H1 (cell line): ENCODE results near the gene PEX12. TPM values are rescaled to one million over a fixed set of nuclear protein-coding genes. Genes with fewer than 3 reads are reported as not detected.

Experiments used
- CTCF ChIA-PET: fragments of 300-600 bp; sonication (Branson Sonifier 250); formaldehyde crosslinking; loops from one replicate; lab custom pipeline; 2021; ENCODE audit not compliant: partially characterized antibody; lab: Charles Lee
- POLR2A ChIA-PET: fragments of 300-600 bp; sonication (Branson Sonifier 250); formaldehyde crosslinking; loops from one replicate; lab custom pipeline; 2021; ENCODE audit warnings: inconsistent platforms; ENCODE audit not compliant: partially characterized antibody; lab: Charles Lee
- DNase-seq, 2 experiments: peaks; one replicate each; pipeline versions ENCODE4 v3.0.0 to v3.0.0-alpha.2; 2010 to 2022; ENCODE audit warnings: low spot score in 2 of 2, low read depth in 1 of 2, mixed read lengths in 1 of 2
- FAIRE-seq: peaks from 2 replicates; lab custom pipeline; 2011; peaks lifted over from hg19 to GRCh38; lab: Jason Lieb, UNC
- H2AFZ ChIP-seq: 2 replicates; pipeline ENCODE4 v1.8.1; 2012; ENCODE audit warnings: low read length, inconsistent platforms
- H2AK5ac ChIP-seq: 2 replicates; pipeline ENCODE4 v1.6.1; 2013; ENCODE audit warnings: low read depth, low read length
- H2BK120ac ChIP-seq: replicated peaks from 2 replicates; pipeline ENCODE3; 2013; ENCODE audit warnings: low read depth, low read length, inconsistent platforms
- H2BK12ac ChIP-seq: 2 replicates; pipeline ENCODE4 v1.6.1; 2013; ENCODE audit warnings: low read depth, low read length
- H2BK15ac ChIP-seq: 2 replicates; pipeline ENCODE4 v1.6.1; 2013; ENCODE audit warnings: low read length
- H2BK20ac ChIP-seq: 2 replicates; pipeline ENCODE4 v1.6.1; 2013; ENCODE audit warnings: low read length
- H2BK5ac ChIP-seq: 2 replicates; pipeline ENCODE4 v1.6.1; 2013; ENCODE audit warnings: low read depth, low read length
- H3K14ac ChIP-seq: 2 replicates; pipeline ENCODE4 v1.6.1; 2013; ENCODE audit warnings: inconsistent platforms; ENCODE audit not compliant: insufficient read length
- H3K18ac ChIP-seq: 2 replicates; pipeline ENCODE4 v1.6.1; 2013; ENCODE audit warnings: low read length; ENCODE audit errors: extremely low read depth
- H3K23ac ChIP-seq: 2 replicates; pipeline ENCODE4 v1.6.1; 2013; ENCODE audit warnings: inconsistent platforms; ENCODE audit not compliant: insufficient read length
- H3K23me2 ChIP-seq: 2 replicates; pipeline ENCODE4 v1.6.1; 2013; ENCODE audit warnings: low read depth, low read length
- H3K27ac ChIP-seq: 2 replicates; pipeline ENCODE4 v1.6.1; 2011; ENCODE audit warnings: low read depth, low read length, inconsistent platforms
- H3K27me3 ChIP-seq, 4 experiments: replicated peaks in 1 of 4; 1 replicate in 1 of 4; 2 replicates in 3 of 4; pipeline versions ENCODE4 v1.6.1 to v1.8.1; 2011 to 2013; ENCODE audit warnings: low read length in 3 of 4, mild to moderate bottlenecking in 3 of 4, inconsistent platforms in 2 of 4, mixed read lengths in 2 of 4, moderate library complexity in 1 of 4; ENCODE audit not compliant: control insufficient read depth in 3 of 4, insufficient read depth in 3 of 4; ENCODE audit errors: extremely low read depth in 1 of 4
- H3K36me3 ChIP-seq, 4 experiments: 2 replicates each; pipeline versions ENCODE4 v1.6.1 to v1.8.1; 2011 to 2013; ENCODE audit warnings: mild to moderate bottlenecking in 4 of 4, low read length in 3 of 4, moderate library complexity in 2 of 4, control low read depth in 1 of 4, inconsistent platforms in 1 of 4; ENCODE audit not compliant: insufficient read depth in 4 of 4, control insufficient read depth in 2 of 4
- H3K4ac ChIP-seq: replicated peaks from 2 replicates; pipeline ENCODE3; 2013; ENCODE audit warnings: low read length, low read depth, mixed read lengths, inconsistent platforms; ENCODE audit not compliant: insufficient read length
- H3K4me1 ChIP-seq, 4 experiments: replicated peaks in 1 of 4; 1 replicate in 1 of 4; 2 replicates in 3 of 4; pipeline versions ENCODE4 v1.6.1 to v1.8.1; 2011 to 2013; ENCODE audit warnings: low read length in 3 of 4, inconsistent platforms in 2 of 4, mixed read lengths in 1 of 4; ENCODE audit not compliant: insufficient read depth in 4 of 4, control insufficient read depth in 3 of 4
- H3K4me2 ChIP-seq, 2 experiments: 2 replicates each; pipeline versions ENCODE4 v1.6.1 to v1.8.1; 2011 to 2013; ENCODE audit warnings: low read depth in 2 of 2, low read length in 2 of 2, control low read depth in 1 of 2, inconsistent platforms in 1 of 2, mild to moderate bottlenecking in 1 of 2; ENCODE audit not compliant: insufficient read depth in 1 of 2
- H3K4me3 ChIP-seq, 4 experiments: fragments of 200-600, 300-600 bp in 1 of 4; sonication (generic), shearing (Covaris generic), sonication (Bioruptor Twin) in 1 of 4; 2 replicates each; pipeline versions ENCODE4 v1.5.1 to v1.8.1; 2011 to 2016; ENCODE audit warnings: low read length in 4 of 4, low read depth in 3 of 4, control low read depth in 2 of 4, inconsistent platforms in 2 of 4, mild to moderate bottlenecking in 2 of 4, mixed read lengths in 1 of 4, moderate library complexity in 1 of 4; ENCODE audit not compliant: insufficient read depth in 2 of 4; ENCODE audit errors: extremely low read depth in 1 of 4
- H3K56ac ChIP-seq: replicated peaks from 2 replicates; pipeline ENCODE3; 2013; ENCODE audit warnings: low read depth, mild to moderate bottlenecking, mixed read lengths, low read length, inconsistent platforms; ENCODE audit not compliant: insufficient read length
- H3K79me1 ChIP-seq: 2 replicates; pipeline ENCODE4 v1.6.1; 2013; ENCODE audit warnings: low read depth, low read length, control low read depth
- H3K79me2 ChIP-seq, 2 experiments: 2 replicates each; pipeline versions ENCODE4 v1.6.1 to v1.8.1; 2012 to 2013; ENCODE audit warnings: low read length in 2 of 2, mild to moderate bottlenecking in 2 of 2, inconsistent platforms in 1 of 2; ENCODE audit not compliant: insufficient read depth in 2 of 2, control insufficient read depth in 1 of 2
- H3K9ac ChIP-seq, 4 experiments: replicated peaks in 1 of 4; 1 replicate in 1 of 4; 2 replicates in 3 of 4; pipeline versions ENCODE4 v1.6.1 to v1.8.1; 2011 to 2013; ENCODE audit warnings: low read depth in 3 of 4, low read length in 3 of 4, control low read depth in 2 of 4, mild to moderate bottlenecking in 2 of 4, moderate library complexity in 2 of 4, inconsistent platforms in 1 of 4; ENCODE audit errors: extremely low read depth in 1 of 4
- H3K9me3 ChIP-seq, 2 experiments: 2 replicates each; pipeline versions ENCODE4 v1.6.1 to v1.8.1; 2012 to 2013; ENCODE audit warnings: mild to moderate bottlenecking in 2 of 2, moderate library complexity in 2 of 2, control low read depth in 1 of 2, inconsistent platforms in 1 of 2, low read depth in 1 of 2, low read length in 1 of 2, mixed read lengths in 1 of 2; ENCODE audit not compliant: insufficient read depth in 2 of 2
- H4K20me1 ChIP-seq, 2 experiments: replicated peaks in 1 of 2; 2 replicates each; pipeline versions ENCODE3 to v1.8.1; 2011 to 2013; ENCODE audit warnings: inconsistent platforms in 2 of 2, low read length in 2 of 2, mild to moderate bottlenecking in 1 of 2; ENCODE audit not compliant: insufficient read depth in 2 of 2, control insufficient read depth in 1 of 2
- H4K5ac ChIP-seq: 2 replicates; pipeline ENCODE4 v1.6.1; 2013; ENCODE audit warnings: low read length, low read depth, mixed read lengths, inconsistent platforms; ENCODE audit not compliant: insufficient read length
- H4K8ac ChIP-seq: 2 replicates; pipeline ENCODE4 v1.8.0; 2013; ENCODE audit warnings: mild to moderate bottlenecking, moderate library complexity, low read length, inconsistent platforms; ENCODE audit not compliant: insufficient read depth; ENCODE audit errors: extremely low read depth
- H4K91ac ChIP-seq: replicated peaks from 2 replicates; pipeline ENCODE3; 2013; ENCODE audit warnings: low read length, mixed read lengths, inconsistent platforms; ENCODE audit not compliant: insufficient read length
- ASH2L ChIP-seq: fragments of 200-600, 300-600 bp; sonication (generic); IDR thresholded peaks from one replicate; pipeline ENCODE4 v1.7.1; 2017; ENCODE audit warnings: low read length
- GTF2F1 ChIP-seq: IDR thresholded peaks from 2 replicates; pipeline ENCODE4 v1.6.1; 2012; ENCODE audit warnings: low read depth, low read length, improper control_type of control experiment, borderline replicate concordance
- HDAC2 ChIP-seq, 2 experiments: fragments of 300-600 bp in 1 of 2; sonication (generic) in 1 of 2; IDR thresholded peaks; 2 replicates each; pipeline ENCODE4 v1.6.1; 2011 to 2012; ENCODE audit warnings: low read depth in 2 of 2, low read length in 2 of 2, mild to moderate bottlenecking in 2 of 2, moderate library complexity in 2 of 2, borderline replicate concordance in 1 of 2, inconsistent platforms in 1 of 2
- JUND ChIP-seq: IDR thresholded peaks from 2 replicates; pipeline ENCODE4 v1.6.1; 2011; ENCODE audit warnings: mild to moderate bottlenecking, improper control_type of control experiment, low read length
- KDM1A ChIP-seq: fragments of 200-600, 300-600 bp; sonication (generic); IDR thresholded peaks from 2 replicates; pipeline ENCODE4 v1.7.1; 2016; ENCODE audit warnings: mild to moderate bottlenecking, low read length, borderline replicate concordance
- POLR2AphosphoS5 ChIP-seq: IDR thresholded peaks from 2 replicates; pipeline ENCODE4 v1.6.1; 2011; ENCODE audit warnings: low read depth, low read length
- RFX5 ChIP-seq: IDR thresholded peaks from 2 replicates; pipeline ENCODE4 v1.6.1; 2011; ENCODE audit warnings: low read depth, low read length, improper control_type of control experiment, borderline replicate concordance
- TAF7 ChIP-seq: optimal IDR thresholded peaks from 2 replicates; pipeline ENCODE3; 2011; ENCODE audit warnings: low read depth, mild to moderate bottlenecking, inconsistent platforms, low read length, moderate library complexity, borderline replicate concordance
- WGBS, 2 experiments: shearing (Covaris generic) in 1 of 2; methylation state at CpG; one replicate each; pipeline versions ENCODE4 v1.1.6 to v1.1.7; 2013 to 2015; ENCODE audit warnings: low lambda C conversion rate in 2 of 2, mixed read lengths in 2 of 2, inconsistent platforms in 1 of 2, low coverage in 1 of 2, missing lambda C conversion rate in 1 of 2; ENCODE audit not compliant: insufficient replicate concordance in 2 of 2, insufficient coverage in 1 of 2, insufficient read length in 1 of 2; ENCODE audit errors: extremely low coverage in 1 of 2, missing lambda C conversion rate in 1 of 2; 5-methylcytosine and 5-hydroxymethylcytosine counted together
- long read RNA-seq, 2 experiments: library from RNA in 1 of 2; library from capped mRNA in 1 of 2; stranded (forward); transcript quantifications; one replicate each; pipeline ENCODE4 v2.0.0, GENCODE V29; 2021; ENCODE audit warnings: inconsistent platforms in 1 of 2
- polyA minus RNA-seq, 3 experiments: library from RNA; depleted of rRNA, polyadenylated mRNA; stranded (reverse); fragments of >200 nt; gene quantifications; 1 replicate in 2 of 3; 2 replicates in 1 of 3; pipeline ENCODE4 v1.2.3, GENCODE V29; 2011
- polyA plus RNA-seq, 7 experiments: library from polyadenylated mRNA; depleted of rRNA in 3 of 7; stranded (reverse) in 5 of 7; unstranded in 2 of 7; fragments of >200 nt in 5 of 7; fragments of 200-250 nt in 2 of 7; gene quantifications; 1 replicate in 5 of 7; 2 replicates in 1 of 7; 4 replicates in 1 of 7; pipeline versions ENCODE4 v1.2.1 to v1.2.3, GENCODE V29; 2011 to 2013; ENCODE audit warnings: missing spikeins in 2 of 7, mixed read lengths in 2 of 7
- total RNA-seq: library from RNA; stranded (reverse); fragmentation: NEBNext Ultra II Directional; extraction: Animal tissue kit (Norgen Biotek cat#: 25700); gene quantifications from 2 replicates; pipeline ENCODE4 v1.2.1, GENCODE V29; 2021

The PEX12 gene
- total RNA-seq: 2.5 and 3.0 TPM in 2 replicates
- 4.5 and 5.9 TPM in 2 replicates for polyA plus RNA-seq (2011; rRNA removed)
- 3.6 TPM for polyA plus RNA-seq (2011; cell fraction: cytosol; rRNA removed)
- polyA plus RNA-seq (2011; cell fraction: nucleus; rRNA removed): 3.5 TPM
- 3.0 to 4.1 TPM (median 3.5 TPM) in 4 replicates for polyA plus RNA-seq (2012, experiment 1 of 2)
- 0.37 TPM for polyA plus RNA-seq (2012, experiment 2 of 2)
- 3.4 TPM for polyA plus RNA-seq (2013, experiment 1 of 2)
- polyA plus RNA-seq (2013, experiment 2 of 2): 3.9 TPM
- 4.6 and 6.0 TPM in 2 replicates for polyA minus RNA-seq (2011; rRNA and poly(A)+ RNA removed)
- 2.9 TPM for polyA minus RNA-seq (2011; cell fraction: cytosol; rRNA and poly(A)+ RNA removed)
- 2.5 TPM for polyA minus RNA-seq (2011; cell fraction: nucleus; rRNA and poly(A)+ RNA removed)
- long read RNA-seq, experiment 1, partial matches to known transcripts: 3 of 6 reads
- long read RNA-seq, experiment 1, other reads (novel, unspliced or antisense): 1 of 6 reads
- long read RNA-seq, experiment 2, partial matches to known transcripts: 0 of 4 reads
- long read RNA-seq, experiment 2, other reads (novel, unspliced or antisense): 0 of 4 reads

DNA sequence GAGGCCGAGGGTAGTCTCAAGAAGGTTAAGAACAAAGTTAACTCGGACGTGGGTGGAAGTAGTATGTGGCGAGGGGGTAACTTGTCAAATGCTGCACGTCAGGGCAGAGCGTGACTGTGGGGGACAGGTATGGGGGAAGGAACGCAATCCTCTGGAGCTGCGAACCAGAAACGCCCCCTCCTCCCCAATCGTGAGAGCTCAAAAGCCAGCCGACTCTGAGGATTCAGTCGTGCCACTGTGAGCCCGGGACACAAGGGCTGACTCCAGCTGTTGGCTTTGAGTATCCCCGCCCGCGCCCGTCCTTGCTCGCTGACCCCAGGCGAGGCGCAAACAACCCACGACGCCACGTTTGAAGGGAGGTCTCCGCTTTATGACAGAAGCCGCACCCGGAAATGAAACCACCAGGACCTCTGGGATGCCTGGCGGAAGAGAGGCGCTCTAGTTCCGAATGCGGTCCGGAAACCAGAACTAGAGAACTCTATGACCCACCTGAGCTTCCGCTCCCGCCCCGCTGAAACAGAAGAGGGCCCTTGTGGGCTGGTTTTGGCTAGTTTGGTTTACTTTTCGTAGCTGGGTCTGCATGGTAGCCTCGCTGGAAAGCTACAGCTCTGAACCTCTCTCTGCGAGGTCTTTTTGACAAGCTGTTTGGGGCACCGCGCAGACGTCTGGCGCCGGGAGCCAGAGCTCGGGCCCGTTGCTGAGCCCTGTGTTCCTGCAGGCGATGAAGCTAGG is at the start of gene PEX12:
TSS of gene PEX12 (minus strand) at position 375 of the 732 bp plus-strand sequence. CDS start 550 bp downstream, outside the sequence.
- H2BK15ac ChIP-seq: peak within 1 kb of the TSS; percentile 40
- H2AK5ac ChIP-seq: no peak within 1 kb of the TSS
- peak within 1 kb of the TSS; percentile 95 for H2AFZ ChIP-seq
- no peak within 1 kb of the TSS for H3K4ac ChIP-seq
- 1% methylated on average over 45 of the region's 45 CpGs; no CpG with 5 or more reads in 1 of the 2 experiments for WGBS, 2 experiments
- H3K9ac ChIP-seq: peak within 1 kb of the TSS; percentile 80 to 90 (median 82)
- no peak within 1 kb of the TSS for H3K23ac ChIP-seq
- H3K79me1 ChIP-seq: no peaks in the 10 kb centered on the region
- DNase-seq (peak; percentile 50 to 80), FAIRE-seq (peak; percentile 19)
- peak within 1 kb of the TSS; percentile 95 for H4K8ac ChIP-seq
- peaks cover 0 to 16% (median 1%) of the 10 kb centered on the region in 4 experiments; a peak in 2 of 8 replicates for H3K36me3 ChIP-seq
- peaks cover 0 to 2% (median under 1%) of the 10 kb centered on the region in 4 experiments; a peak in 1 of 7 replicates for H3K4me1 ChIP-seq
- H2BK120ac ChIP-seq: no peak within 1 kb of the TSS
- no peaks in the 10 kb centered on the region for H3K9me3 ChIP-seq
- POLR2A ChIA-PET: interaction anchor here (0.8 to 2.7 kb wide), 11 partner anchors 8 to 232 kb away, joined by 3 to 14 read pairs (median 4); partner anchors contain the start of gene AP2B1
- no peaks in the 10 kb centered on the region for H3K27me3 ChIP-seq
- H3K14ac ChIP-seq: no peak within 1 kb of the TSS
- peak within 1 kb of the TSS; percentile 70 for H4K5ac ChIP-seq
- H3K79me2 ChIP-seq: no peaks in the 10 kb centered on the region
- H4K91ac ChIP-seq: no peak within 1 kb of the TSS
- H3K56ac ChIP-seq: peak within 1 kb of the TSS; percentile 52
- H2BK5ac ChIP-seq: peak within 1 kb of the TSS; percentile 81
- peak within 1 kb of the TSS; percentile 27; the same call in 1 of the 2 replicates for H3K18ac ChIP-seq
- H3K27ac ChIP-seq: peak within 1 kb of the TSS; percentile 58
- peak within 1 kb of the TSS; percentile 92 to 94 for H3K4me2 ChIP-seq
- CTCF ChIA-PET: interaction anchor here (0.6 to 1.4 kb wide), 6 partner anchors 8 to 264 kb away, joined by 3 to 6 read pairs (median 3); partner anchors contain the start of gene AP2B1
- H3K4me3 ChIP-seq: peak within 1 kb of the TSS; percentile 81 to 85 (median 84)
- no peak within 1 kb of the TSS for H2BK20ac ChIP-seq
- no peaks in the 10 kb centered on the region for H4K20me1 ChIP-seq
- H2BK12ac ChIP-seq: 0 out of 2 replicates have a peak within 1 kb of the TSS, but pooled peaks have one; percentile 65
- H3K23me2 ChIP-seq: peaks cover 8% of the 10 kb centered on the region
- no peak for TF ChIP-seq RFX5
- peak; percentile 68 for TF ChIP-seq TAF7
- TF ChIP-seq POLR2AphosphoS5: peak; percentile 56; the same call in 1 of the 2 replicates
- TF ChIP-seq GTF2F1: 0 out of 2 replicates have a peak, but pooled peaks have one; percentile 83
- TF ChIP-seq JUND: no peak
- no peak for TF ChIP-seq KDM1A
- TF ChIP-seq HDAC2 (IDR thresholded peaks at IDR 0.05; ENCODE audit: borderline replicate concordance in 1 of 2, low read depth in 2 of 2, low read length in 2 of 2): 0 out of 4 replicates have a peak, but pooled peaks have one; percentile 15 to 56
- peak; percentile 78 for TF ChIP-seq ASH2L
